ENCODE data around the gene NID1.
A peak's percentile ranks its signal among the peaks of the same experiment; 100 is the strongest.

The NID1 gene

DNA sequence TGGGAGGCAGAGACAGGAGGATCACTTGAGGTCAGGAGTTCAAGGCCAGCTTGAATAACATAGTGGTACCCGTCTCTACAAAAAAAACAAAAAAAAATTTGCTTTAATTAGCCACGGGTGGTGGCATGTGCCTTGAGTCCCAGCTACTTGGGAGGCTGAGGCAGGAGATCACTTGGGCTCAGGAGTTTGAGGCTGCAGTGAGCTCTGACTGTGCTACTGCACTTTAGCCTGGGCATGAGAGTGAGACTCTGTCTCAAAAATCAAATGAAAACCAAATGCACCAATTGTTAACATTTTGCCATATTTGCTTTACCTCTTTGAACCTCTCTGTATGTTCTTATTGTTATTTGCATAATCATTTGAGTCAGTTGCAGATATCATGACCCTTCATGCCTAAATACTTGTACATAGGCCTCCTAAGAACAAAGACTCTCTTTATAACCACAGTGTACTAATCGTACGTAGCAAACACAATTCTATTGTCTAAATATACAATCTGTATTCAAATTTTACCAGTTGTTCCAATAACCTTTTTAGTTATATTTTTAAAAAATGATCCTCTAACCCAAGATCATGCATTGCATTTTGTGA, 8.5 kb upstream of the NID1 start:
- no peak overlapping the region for H3K4me3 ChIP-seq (replicated peaks; ENCODE audit: low read depth, low read length)
- TF ChIP-seq, protein P1, sequence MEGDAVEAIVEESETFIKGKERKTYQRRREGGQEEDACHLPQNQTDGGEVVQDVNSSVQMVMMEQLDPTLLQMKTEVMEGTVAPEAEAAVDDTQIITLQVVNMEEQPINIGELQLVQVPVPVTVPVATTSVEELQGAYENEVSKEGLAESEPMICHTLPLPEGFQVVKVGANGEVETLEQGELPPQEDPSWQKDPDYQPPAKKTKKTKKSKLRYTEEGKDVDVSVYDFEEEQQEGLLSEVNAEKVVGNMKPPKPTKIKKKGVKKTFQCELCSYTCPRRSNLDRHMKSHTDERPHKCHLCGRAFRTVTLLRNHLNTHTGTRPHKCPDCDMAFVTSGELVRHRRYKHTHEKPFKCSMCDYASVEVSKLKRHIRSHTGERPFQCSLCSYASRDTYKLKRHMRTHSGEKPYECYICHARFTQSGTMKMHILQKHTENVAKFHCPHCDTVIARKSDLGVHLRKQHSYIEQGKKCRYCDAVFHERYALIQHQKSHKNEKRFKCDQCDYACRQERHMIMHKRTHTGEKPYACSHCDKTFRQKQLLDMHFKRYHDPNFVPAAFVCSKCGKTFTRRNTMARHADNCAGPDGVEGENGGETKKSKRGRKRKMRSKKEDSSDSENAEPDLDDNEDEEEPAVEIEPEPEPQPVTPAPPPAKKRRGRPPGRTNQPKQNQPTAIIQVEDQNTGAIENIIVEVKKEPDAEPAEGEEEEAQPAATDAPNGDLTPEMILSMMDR (IDR thresholded peaks at IDR 0.05; ENCODE audit: low read length, missing control alignments) = no peak
- DNase-seq (ENCODE audit: low read depth) = no peak

DNA sequence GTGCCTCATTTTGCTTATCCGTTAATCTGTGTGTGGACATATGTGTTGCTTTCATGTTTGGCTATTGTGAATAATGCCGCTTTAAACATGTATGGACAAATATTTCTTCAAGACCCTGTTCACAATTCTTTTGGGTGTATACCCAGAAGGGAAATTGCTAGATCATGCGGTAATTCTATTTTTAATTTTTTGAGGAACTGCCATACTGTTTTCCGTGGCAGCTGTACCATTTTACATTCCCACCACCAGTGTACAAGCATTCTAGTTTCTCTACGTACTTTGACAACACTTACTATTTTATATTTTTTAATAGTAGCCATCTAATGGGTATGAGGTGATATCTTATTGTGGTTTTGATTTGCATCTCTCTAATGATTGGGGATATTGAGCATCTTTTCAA, 7.1 kb upstream of the NID1 start:
- DNase-seq (ENCODE audit: low read depth) = no peak
- no peak overlapping the region for H3K4me3 ChIP-seq (replicated peaks; ENCODE audit: low read depth, low read length)
- TF ChIP-seq, protein P1 (IDR thresholded peaks at IDR 0.05; ENCODE audit: low read length, missing control alignments) = no peak

DNA sequence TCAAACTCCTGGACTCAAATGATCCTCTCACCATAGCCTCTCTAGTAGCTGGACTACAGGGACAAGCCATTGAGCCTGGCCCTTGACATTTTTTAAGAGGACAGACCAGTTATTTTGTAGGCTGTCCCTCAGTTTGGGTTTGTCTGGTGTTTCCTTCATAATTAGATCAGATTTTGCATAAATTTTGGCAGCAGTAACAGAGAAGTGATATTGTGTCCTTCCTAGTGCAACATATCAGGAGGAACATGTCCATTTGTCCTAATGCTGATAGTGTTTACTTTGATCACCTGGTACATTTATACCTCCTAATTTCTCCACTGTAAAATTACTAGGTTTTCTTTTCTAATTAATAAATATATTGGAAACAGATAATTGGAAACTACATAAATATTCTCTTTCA, 5.9 kb upstream of the NID1 start:
- DNase-seq (ENCODE audit: low read depth) = no peak
- no peak overlapping the region for H3K4me3 ChIP-seq (replicated peaks; ENCODE audit: low read depth, low read length)
- TF ChIP-seq, protein P1 (IDR thresholded peaks at IDR 0.05; ENCODE audit: low read length, missing control alignments) = no peak

DNA sequence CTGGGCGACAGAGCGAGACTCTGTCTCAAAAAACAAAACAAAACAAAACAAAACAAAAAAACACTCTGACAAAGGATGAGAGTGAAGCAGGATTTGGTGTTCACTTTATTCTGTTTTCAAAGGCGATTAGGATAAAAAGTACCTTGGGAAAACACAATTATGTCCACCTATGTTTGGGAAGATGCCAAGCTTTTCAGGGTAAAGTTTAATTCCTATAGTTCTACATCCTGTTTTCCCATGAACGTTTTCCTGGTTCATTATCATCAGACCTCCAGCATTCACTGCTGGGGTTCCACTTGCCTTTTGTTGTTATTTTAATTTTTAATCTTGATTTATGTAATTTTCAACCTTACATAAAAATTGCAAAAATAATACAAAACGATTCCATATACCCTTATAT, 4.9 kb upstream of the NID1 start:
- no peak for DNase-seq (ENCODE audit: low read depth)
- TF ChIP-seq, protein P1 (IDR thresholded peaks at IDR 0.05; ENCODE audit: low read length, missing control alignments) = no peak
- no peak overlapping the region for H3K4me3 ChIP-seq (replicated peaks; ENCODE audit: low read depth, low read length)

DNA sequence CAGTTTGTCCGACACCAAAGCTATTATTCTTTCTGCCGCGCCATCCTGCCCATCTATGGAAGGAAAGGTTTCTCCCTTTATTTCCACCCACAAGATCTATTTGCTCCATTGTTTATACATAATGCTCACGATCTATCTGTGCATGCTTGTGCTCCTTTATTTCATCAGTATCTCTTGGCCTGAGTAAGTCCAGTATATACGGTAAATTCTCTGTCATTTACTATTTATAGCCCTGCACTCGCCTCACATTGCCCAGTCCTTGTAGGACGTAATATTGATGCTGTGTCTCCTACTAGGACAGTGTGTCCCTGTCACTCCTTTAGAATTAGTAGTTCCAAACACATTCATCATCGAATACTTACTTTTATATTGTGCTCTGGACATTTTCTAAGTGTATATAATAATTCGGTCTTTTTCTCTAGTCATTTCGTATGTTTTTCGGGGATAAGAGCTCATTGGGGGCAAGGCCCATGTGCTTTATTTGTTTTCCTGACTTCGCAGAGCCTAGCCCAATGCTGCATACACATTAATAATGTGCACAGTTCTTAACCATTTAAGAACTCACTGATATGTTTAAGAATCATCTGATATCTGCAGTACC, 3.1 kb upstream of the NID1 start:
- DNase-seq (ENCODE audit: low read depth) = peak; percentile 76
- no peak overlapping the region for H3K4me3 ChIP-seq (replicated peaks; ENCODE audit: low read depth, low read length)
- TF ChIP-seq, protein P1 (IDR thresholded peaks at IDR 0.05; ENCODE audit: low read length, missing control alignments) = no peak

DNA sequence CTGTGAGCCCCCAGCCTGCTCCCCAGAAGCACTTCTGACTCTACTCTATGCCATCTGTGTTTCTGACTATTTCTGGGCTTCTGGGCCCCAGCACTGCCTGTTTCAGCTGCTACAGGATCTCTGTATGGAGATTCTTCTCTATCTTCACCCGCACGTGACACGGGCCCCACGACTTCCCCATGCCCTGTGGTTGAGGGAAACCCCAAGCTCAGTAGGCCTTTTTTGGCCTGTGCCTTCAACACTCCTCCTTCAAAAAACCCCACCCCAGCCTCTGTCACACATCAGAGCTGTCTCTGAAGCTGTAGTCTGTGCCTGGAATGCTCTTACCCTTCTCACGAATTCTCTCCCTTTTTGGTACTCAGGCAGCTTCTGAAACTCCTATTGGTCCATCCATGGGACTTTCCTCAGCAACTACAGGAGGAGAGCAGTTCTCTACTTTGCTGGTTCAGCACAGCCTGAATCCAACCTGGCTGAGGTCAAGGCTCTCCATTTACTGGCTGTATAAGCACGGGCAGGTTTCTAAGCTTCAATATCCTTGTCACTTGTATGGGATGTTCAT, 2.0 kb upstream of the NID1 start:
- no peak for DNase-seq (ENCODE audit: low read depth)
- no peak overlapping the region for H3K4me3 ChIP-seq (replicated peaks; ENCODE audit: low read depth, low read length)
- TF ChIP-seq, protein P1 (IDR thresholded peaks at IDR 0.05; ENCODE audit: low read length, missing control alignments) = no peak

DNA sequence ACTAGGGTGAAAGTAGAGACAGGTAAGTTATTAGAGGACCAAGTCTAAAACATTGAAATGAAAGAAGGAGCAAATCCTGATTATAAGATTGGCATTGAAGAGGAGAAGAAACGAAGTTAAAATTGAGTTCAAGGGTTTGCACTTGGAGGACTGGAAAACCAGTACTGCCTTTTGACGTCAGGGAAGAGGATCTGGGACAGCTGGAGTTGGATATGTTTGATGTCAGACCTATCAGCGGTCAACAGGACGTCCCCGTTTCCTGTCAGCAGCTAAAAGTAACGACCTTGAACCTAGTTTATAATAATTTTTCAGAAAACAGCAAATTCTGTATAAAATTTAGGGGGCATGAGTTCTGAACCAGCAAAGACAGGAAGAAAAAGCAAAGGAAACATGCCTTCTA, 1.2 kb upstream of the NID1 start:
- peak; percentile 26 for DNase-seq (ENCODE audit: low read depth)
- TF ChIP-seq, protein P1 (IDR thresholded peaks at IDR 0.05; ENCODE audit: low read length, missing control alignments) = no peak
- H3K4me3 ChIP-seq (replicated peaks; ENCODE audit: low read depth, low read length) = no peak overlapping the region

All from fibroblast of pulmonary artery (primary cell).